H1 (cell line): ENCODE measurements around the gene MMP28. TPM values are rescaled to one million over a fixed set of nuclear protein-coding genes. Genes with fewer than 3 reads are reported as not detected.

Experiments used
- CTCF ChIP-seq, 3 experiments: IDR thresholded peaks; 1 replicate in 2 of 3; 2 replicates in 1 of 3; pipeline versions ENCODE4 v1.5.1 to v1.6.1; 2011; ENCODE audit warnings: low read length in 3 of 3, mild to moderate bottlenecking in 3 of 3, inconsistent platforms in 2 of 3, low read depth in 1 of 3, moderate library complexity in 1 of 3; ENCODE audit not compliant: insufficient read depth in 1 of 3; ENCODE audit errors: control extremely low read depth in 1 of 3
- JUND ChIP-seq: IDR thresholded peaks from 2 replicates; pipeline ENCODE4 v1.6.1; 2011; ENCODE audit warnings: mild to moderate bottlenecking, improper control_type of control experiment, low read length
- TBP ChIP-seq: IDR thresholded peaks from 2 replicates; pipeline ENCODE4 v1.6.1; 2011; ENCODE audit warnings: low read depth, low read length, improper control_type of control experiment
- polyA plus RNA-seq, 7 experiments: library from polyadenylated mRNA; depleted of rRNA in 3 of 7; stranded (reverse) in 5 of 7; unstranded in 2 of 7; fragments of >200 nt in 5 of 7; fragments of 200-250 nt in 2 of 7; gene quantifications; 1 replicate in 5 of 7; 2 replicates in 1 of 7; 4 replicates in 1 of 7; pipeline versions ENCODE4 v1.2.1 to v1.2.3, GENCODE V29; 2011 to 2013; ENCODE audit warnings: missing spikeins in 2 of 7, mixed read lengths in 2 of 7
- total RNA-seq: library from RNA; stranded (reverse); fragmentation: NEBNext Ultra II Directional; extraction: Animal tissue kit (Norgen Biotek cat#: 25700); gene quantifications from 2 replicates; pipeline ENCODE4 v1.2.1, GENCODE V29; 2021

Gene MMP28
- total and polyA plus RNA-seq, 2 of the 8 experiments (the other 6 are each of a cell fraction or from before 2014, with no cell fraction given): not detected

- no peak for TF ChIP-seq CTCF (IDR thresholded peaks at IDR 0.05; ENCODE audit: control extremely low read depth in 1 of 3, insufficient read depth in 1 of 3, low read depth in 1 of 3, low read length in 3 of 3)
- no peak for TF ChIP-seq JUND
- TF ChIP-seq TBP: no peak
Measured at GRCh38 chr17:35734396-35734795, 61.0 kb downstream of the MMP28 start (continued).
